HG03521 (cell line): ENCODE data around the gene CHID1.
A peak's percentile ranks its signal among the peaks of the same experiment; 100 is the strongest.

Experiments used
- ATAC-seq: cut with Tn5 transposase; IDR thresholded peaks from one replicate; pipeline ENCODE4 v1.9.1; 2021; ENCODE audit warnings: mild to moderate bottlenecking, moderate library complexity; ENCODE audit not compliant: unreplicated experiment

Gene CHID1

GRCh38 chr11:837990-838307 lies 72.7 kb downstream of the CHID1 start:
- ATAC-seq = no peak

- ATAC-seq = no peak
Observed at GRCh38 chr11:837189-837989, 73.2 kb downstream of the CHID1 start.

GRCh38 chr11:836700-837099 lies 73.9 kb downstream of the CHID1 start:
- no peak for ATAC-seq

GRCh38 chr11:836274-836673 lies 74.3 kb downstream of the CHID1 start:
- no peak for ATAC-seq

- ATAC-seq = no peak
Observed at GRCh38 chr11:834371-835316, 76.0 kb downstream of the CHID1 start.

GRCh38 chr11:833849-834311 lies 76.7 kb downstream of the CHID1 start:
- ATAC-seq = no peak

- no peak for ATAC-seq
Observed at GRCh38 chr11:833114-833791, 77.4 kb downstream of the CHID1 start.

- no peak for ATAC-seq
Observed at GRCh38 chr11:832529-833113, 78.0 kb downstream of the CHID1 start, which contains the start of gene CD151. TSS of gene CD151 (plus strand) at chr11:832952. CDS start at chr11:836070, 3,118 bp downstream.

GRCh38 chr11:831961-832528 lies 78.6 kb downstream of the CHID1 start:
- no peak for ATAC-seq

GRCh38 chr11:831118-831864 lies 79.3 kb downstream of the CHID1 start:
- no peak for ATAC-seq

GRCh38 chr11:830295-831117 lies 80.1 kb downstream of the CHID1 start:
- ATAC-seq = peak; percentile 29

- ATAC-seq = no peak
Observed at GRCh38 chr11:829847-830294, 80.7 kb downstream of the CHID1 start.

GRCh38 chr11:829176-829846 lies 81.3 kb downstream of the CHID1 start:
- no peak for ATAC-seq

GRCh38 chr11:828506-829175 lies 82.0 kb downstream of the CHID1 start:
- ATAC-seq = no peak

GRCh38 chr11:827897-828192 lies 82.8 kb downstream of the CHID1 start, which contains the start of gene CRACR2B:
TSS of gene CRACR2B (plus strand) at chr11:827919. CDS start at chr11:828608, 689 bp downstream.
- ATAC-seq = no peak

- ATAC-seq = no peak
Observed at GRCh38 chr11:827146-827896, 83.3 kb downstream of the CHID1 start.

GRCh38 chr11:826836-827145 lies 83.8 kb downstream of the CHID1 start:
- ATAC-seq = no peak
